Mesothelial cell of epicardium (in vitro differentiated cells): Measurements from ENCODE around the gene CD101. TPM values are rescaled to one million over a fixed set of nuclear protein-coding genes. Genes with fewer than 3 reads are reported as not detected.

ENCODE experiments used
- DNase-seq, 2 experiments: peaks; one replicate each; pipeline ENCODE4 v3.0.0; 2021; ENCODE audit warnings: low spot score in 2 of 2; ENCODE audit not compliant: unreplicated experiment in 2 of 2
- H3K27ac Mint-ChIP-seq: 2 replicates; pipeline ENCODE4 v1.8.0; 2021; ENCODE audit warnings: mixed read lengths
- H3K27me3 Mint-ChIP-seq: 2 replicates; pipeline ENCODE4 v1.8.0; 2021; ENCODE audit warnings: low read depth, mixed read lengths
- H3K36me3 Mint-ChIP-seq: 2 replicates; pipeline ENCODE4 v1.8.0; 2021; ENCODE audit warnings: mixed read lengths
- H3K4me1 Mint-ChIP-seq: 2 replicates; pipeline ENCODE4 v1.8.0; 2021; ENCODE audit warnings: mixed read lengths
- H3K4me3 Mint-ChIP-seq: 2 replicates; pipeline ENCODE4 v1.8.0; 2021; ENCODE audit warnings: mild to moderate bottlenecking, moderate library complexity, mixed read lengths
- H3K9me3 Mint-ChIP-seq: 2 replicates; pipeline ENCODE4 v1.8.0; 2021; ENCODE audit warnings: mixed read lengths
- total RNA-seq: library from RNA; stranded (reverse); gene quantifications from 3 replicates; pipeline ENCODE4 v1.2.1, GENCODE V29; 2021
- TF ChIP-seq, protein P1 (sequence below): fragments of 200-600 bp; sonication (generic); IDR thresholded peaks from one replicate; pipeline ENCODE4 v1.5.0; 2021; ENCODE audit warnings: antibody characterized with exemption; ENCODE audit not compliant: unreplicated experiment

Gene CD101
- total RNA-seq, 1 donor from 2014 or later, result 3.7 TPM

DNA sequence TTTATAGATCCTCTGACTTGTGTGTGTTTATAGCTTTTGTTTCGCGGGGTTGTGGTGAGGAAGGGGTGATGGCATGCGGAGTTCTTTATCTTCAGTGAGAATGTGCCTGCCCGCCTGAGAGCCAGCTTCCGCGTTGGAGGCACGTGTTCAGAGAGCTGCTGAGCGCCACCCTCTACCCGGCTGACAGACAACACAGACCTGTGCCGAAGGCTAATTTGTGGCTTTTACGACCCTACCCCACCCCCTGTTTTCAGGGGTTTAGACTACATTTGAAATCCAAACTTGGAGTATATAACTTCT, 14.4 kb upstream of the CD101 start:
- no peaks in the 10 kb centered on the region for H3K27me3 Mint-ChIP-seq
- peaks cover 6% of the 10 kb centered on the region for H3K9me3 Mint-ChIP-seq
- H3K4me3 Mint-ChIP-seq, result no peak overlapping the region
- no peak for DNase-seq
- peaks cover 50% of the 10 kb centered on the region for H3K36me3 Mint-ChIP-seq
- TF ChIP-seq, protein P1, sequence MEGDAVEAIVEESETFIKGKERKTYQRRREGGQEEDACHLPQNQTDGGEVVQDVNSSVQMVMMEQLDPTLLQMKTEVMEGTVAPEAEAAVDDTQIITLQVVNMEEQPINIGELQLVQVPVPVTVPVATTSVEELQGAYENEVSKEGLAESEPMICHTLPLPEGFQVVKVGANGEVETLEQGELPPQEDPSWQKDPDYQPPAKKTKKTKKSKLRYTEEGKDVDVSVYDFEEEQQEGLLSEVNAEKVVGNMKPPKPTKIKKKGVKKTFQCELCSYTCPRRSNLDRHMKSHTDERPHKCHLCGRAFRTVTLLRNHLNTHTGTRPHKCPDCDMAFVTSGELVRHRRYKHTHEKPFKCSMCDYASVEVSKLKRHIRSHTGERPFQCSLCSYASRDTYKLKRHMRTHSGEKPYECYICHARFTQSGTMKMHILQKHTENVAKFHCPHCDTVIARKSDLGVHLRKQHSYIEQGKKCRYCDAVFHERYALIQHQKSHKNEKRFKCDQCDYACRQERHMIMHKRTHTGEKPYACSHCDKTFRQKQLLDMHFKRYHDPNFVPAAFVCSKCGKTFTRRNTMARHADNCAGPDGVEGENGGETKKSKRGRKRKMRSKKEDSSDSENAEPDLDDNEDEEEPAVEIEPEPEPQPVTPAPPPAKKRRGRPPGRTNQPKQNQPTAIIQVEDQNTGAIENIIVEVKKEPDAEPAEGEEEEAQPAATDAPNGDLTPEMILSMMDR, result no peak
- no peak overlapping the region for H3K27ac Mint-ChIP-seq
- H3K4me1 Mint-ChIP-seq, result peaks cover 21% of the 10 kb centered on the region

DNA sequence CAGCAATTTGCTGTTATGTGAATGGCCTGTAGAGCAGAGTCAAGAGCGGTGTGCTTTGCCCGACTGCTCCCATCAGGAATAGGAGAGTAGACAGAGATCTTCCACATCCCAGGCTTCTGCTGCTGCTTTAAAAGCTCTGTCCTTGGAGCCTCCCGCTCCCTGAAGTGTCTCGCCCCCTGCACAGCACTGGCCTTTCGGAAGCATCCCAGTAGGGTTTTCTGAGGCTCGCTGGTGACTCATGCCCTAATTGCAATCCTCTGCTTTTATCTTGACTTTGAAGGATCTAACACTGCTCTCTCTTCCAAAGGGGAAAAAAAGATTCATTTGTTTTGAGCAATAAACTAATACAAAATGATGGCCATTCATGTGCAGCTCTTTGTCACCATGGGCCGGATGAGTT, 13.3 kb upstream of the CD101 start:
- Mint-ChIP-seq H3K9me3 (peaks cover 16% of the 10 kb centered on the region), H3K4me1 (peaks cover 21% of the 10 kb centered on the region), H3K27me3 (no peaks in the 10 kb centered on the region), H3K27ac (peak overlapping the region; percentile 5), H3K36me3 (peaks cover 56% of the 10 kb centered on the region), H3K4me3 (no peak overlapping the region)
- TF ChIP-seq, protein P1, result no peak
- no peak for DNase-seq

DNA sequence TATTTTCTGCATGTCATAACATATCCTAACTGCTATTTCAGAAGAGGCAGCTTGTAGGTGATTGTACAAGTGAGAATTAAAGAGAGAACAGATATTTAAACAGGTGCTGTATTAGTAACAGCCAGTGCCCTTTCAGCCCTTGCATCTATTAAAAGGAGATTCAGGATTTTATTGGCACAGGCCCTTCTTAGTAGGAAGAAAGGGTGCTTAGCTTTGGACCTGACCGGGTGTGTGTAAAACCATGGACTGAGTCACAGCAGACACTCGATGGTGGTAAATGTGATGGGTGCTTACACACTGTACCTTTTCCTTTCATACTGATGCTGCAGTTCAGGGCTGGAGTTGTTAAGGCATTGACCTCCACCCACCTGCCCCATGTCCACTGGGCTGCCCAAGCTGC, 12.7 kb upstream of the CD101 start:
- Mint-ChIP-seq H3K4me3 (no peak overlapping the region), H3K27me3 (no peaks in the 10 kb centered on the region), H3K27ac (no peak overlapping the region), H3K4me1 (peaks cover 21% of the 10 kb centered on the region), H3K36me3 (peaks cover 63% of the 10 kb centered on the region), H3K9me3 (peaks cover 21% of the 10 kb centered on the region)
- no peak for DNase-seq
- TF ChIP-seq, protein P1, result no peak

DNA sequence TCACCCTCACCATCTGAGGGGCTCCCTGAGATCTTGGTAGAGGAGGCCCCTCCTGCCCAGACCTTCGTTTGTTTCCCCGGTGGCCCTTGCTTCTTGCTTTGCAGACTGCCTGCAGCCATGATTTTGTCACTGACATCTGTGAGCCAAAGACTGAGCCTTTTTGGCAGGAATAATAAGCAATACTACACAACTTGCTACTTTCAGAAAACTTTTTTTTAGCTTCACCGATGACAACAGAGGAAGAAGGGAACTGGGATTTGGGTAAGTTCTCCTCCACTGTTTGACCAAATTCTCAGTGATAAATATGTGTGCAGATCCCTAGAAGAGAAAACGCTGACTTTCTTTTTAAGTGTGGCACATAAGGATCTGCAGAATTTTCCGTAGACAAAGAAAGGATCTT, 11.7 kb upstream of the CD101 start:
- peaks cover 21% of the 10 kb centered on the region for H3K4me1 Mint-ChIP-seq
- no peak overlapping the region for H3K4me3 Mint-ChIP-seq
- no peaks in the 10 kb centered on the region for H3K27me3 Mint-ChIP-seq
- no peak for DNase-seq
- H3K36me3 Mint-ChIP-seq, result peaks cover 58% of the 10 kb centered on the region
- TF ChIP-seq, protein P1, result no peak
- no peak overlapping the region for H3K27ac Mint-ChIP-seq
- peaks cover 21% of the 10 kb centered on the region for H3K9me3 Mint-ChIP-seq

DNA sequence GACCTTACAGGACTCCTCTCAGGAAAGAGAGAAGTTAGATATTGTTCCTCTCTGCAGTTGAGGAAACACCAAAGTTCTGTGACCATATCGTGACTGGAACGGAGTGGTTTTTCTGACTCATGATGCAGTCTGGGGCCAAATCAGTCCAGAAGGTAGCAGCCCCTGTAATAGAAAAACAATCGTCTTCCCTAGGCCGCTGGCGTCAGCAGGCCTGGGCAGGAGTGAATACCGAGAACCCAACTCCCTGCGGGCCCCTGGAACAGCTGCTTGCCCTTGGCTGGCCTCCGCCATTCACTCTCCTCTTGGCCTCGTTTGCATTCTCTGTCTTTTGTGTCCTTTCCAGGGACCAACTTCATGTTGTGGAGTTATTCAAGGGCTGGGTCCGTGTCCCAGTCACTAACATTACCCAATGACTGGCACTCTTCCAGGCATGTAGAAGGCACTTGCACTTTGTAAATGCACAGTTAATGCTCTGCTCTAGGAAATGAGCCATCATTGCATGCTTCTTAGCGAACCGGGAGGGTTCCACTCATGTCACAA, 10.9 kb upstream of the CD101 start:
- H3K4me3 Mint-ChIP-seq, result no peak overlapping the region
- H3K27me3 Mint-ChIP-seq, result no peaks in the 10 kb centered on the region
- TF ChIP-seq, protein P1, result no peak
- peaks cover 21% of the 10 kb centered on the region for H3K9me3 Mint-ChIP-seq
- DNase-seq, result no peak
- H3K36me3 Mint-ChIP-seq, result peaks cover 56% of the 10 kb centered on the region
- H3K27ac Mint-ChIP-seq, result no peak overlapping the region
- peaks cover 21% of the 10 kb centered on the region for H3K4me1 Mint-ChIP-seq
